ENCODE data around the gene TBC1D22A.
"Not testable (repeated sequence)": the region's sequence is repeated elsewhere in the genome, so short reads cannot be mapped to it uniquely, and the experiment has no call there.

The TBC1D22A gene

GRCh38 chr22:47129902-47130635 is 367.6 kb downstream of the TBC1D22A start:
- DNase-seq = peak in 1 of 2 donors; percentile 49

- DNase-seq = no peak
These were observed 368.6 kb downstream of the TBC1D22A start for GRCh38 chr22:47130883-47131631.

- DNase-seq = no peak
These were observed 369.4 kb downstream of the TBC1D22A start for GRCh38 chr22:47131632-47132427.

- no peak for DNase-seq
These were observed 370.0 kb downstream of the TBC1D22A start for GRCh38 chr22:47132428-47132825.

DNA sequence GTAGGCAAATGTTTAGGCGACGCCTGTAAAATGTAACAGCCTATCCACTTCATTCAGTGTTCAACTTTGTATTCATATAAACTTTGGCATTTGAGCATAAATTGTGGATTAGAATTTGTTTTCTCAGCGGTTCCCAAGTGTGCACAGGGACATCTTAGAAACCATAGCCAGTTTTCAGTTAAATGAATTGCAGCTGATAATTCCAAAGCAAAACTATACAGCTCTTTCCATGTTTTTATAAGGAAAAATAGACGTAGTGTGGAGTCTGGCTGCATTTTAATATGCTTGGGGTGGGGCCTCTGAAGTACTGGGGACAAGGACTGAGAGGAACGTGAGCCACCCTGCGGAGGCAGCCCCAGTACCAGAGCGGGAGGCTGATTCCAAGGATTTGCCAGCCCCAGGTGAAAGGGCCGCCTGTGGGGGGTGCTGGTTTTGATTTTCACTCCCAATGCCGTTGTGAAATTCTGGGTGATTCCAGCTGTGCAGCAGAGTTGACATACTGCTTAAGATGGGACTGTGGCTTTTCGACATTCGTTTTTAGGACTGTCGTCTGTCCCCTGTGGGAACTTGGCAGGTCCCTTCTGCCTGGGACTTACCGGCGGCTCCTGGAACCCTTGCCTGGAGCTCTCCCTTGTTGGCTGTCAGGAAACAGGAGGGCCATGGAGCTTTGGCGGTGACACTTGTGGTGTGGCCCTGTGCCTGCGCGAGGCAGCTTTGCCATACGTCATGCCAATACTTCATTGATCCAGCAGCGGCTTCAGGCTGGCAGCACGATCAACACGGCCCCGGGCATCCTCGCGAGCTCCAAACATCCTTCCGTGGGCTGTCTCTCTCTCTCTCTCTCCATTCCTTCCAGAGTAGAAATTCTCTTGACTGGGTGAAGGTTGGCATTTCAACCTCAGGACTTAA is 370.9 kb downstream of the TBC1D22A start:
- DNase-seq = no peak

DNA sequence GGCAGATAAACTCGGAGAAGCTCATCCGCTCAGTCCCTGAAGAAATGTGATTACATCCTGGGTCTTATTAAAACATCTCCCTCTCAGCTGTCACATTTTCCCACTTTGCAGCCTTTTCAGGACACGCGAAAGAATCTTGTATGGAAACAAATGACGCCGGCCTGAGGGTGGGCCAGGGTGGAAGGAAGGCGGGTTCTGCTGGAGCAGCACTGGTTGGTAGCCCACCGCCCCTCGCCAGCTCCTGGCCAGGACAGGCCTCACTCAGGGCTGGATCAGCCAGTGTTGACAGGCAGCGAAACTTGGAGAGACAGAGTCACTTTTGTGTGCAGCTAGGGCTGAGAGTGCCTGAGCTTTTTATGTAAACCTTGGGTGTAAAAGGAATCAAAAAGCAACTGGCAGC is 371.8 kb downstream of the TBC1D22A start:
- no peak for DNase-seq

GRCh38 chr22:47135338-47135737 is 372.9 kb downstream of the TBC1D22A start:
- no peak for DNase-seq

- DNase-seq = no peak
These were observed 373.6 kb downstream of the TBC1D22A start for GRCh38 chr22:47136050-47136449.

GRCh38 chr22:47136671-47137070 is 374.2 kb downstream of the TBC1D22A start:
- no peak for DNase-seq

DNA sequence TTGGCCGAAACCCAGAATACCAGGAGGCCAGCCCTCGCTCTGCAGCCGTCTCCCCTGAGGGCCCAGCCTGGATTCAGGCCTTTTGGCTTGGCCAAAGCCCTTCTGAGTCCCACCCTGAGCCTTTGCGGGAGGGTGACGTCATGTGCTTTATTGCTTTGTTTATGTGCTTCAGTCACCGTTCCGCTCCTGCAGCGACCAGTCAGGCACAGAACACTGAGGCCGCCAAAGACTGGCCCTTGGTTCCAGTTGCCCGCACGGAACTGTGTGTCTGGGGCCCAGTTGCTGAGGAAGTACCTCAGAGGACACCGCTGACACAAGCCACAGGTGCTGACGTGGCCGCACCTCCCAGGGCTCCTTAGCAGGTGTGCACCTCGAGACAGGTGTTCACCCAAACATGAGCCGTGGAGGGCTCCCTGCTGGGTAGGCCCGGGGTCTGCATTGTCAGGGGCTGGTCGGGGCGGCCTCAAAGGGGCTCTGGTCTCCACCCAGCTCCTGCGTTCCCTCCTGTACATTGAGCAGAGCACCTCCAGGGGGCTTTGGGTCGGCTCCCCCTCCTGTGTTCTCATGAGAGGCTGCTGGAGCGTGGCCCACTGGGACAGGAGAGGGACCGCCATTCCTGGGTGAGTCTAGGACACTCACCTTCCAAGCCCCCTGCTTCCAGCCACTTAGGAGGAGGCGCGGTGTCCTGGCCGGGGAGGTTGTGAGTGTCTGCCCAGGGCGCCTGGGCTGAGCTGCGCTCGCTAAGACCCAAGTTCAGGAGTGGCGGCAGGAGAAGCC is 376.8 kb downstream of the TBC1D22A start:
- DNase-seq = no peak

GRCh38 chr22:47139790-47140119 is 377.3 kb downstream of the TBC1D22A start:
- DNase-seq = no peak

GRCh38 chr22:47140975-47141374 is 378.5 kb downstream of the TBC1D22A start:
- not testable (repeated sequence) for DNase-seq

DNA sequence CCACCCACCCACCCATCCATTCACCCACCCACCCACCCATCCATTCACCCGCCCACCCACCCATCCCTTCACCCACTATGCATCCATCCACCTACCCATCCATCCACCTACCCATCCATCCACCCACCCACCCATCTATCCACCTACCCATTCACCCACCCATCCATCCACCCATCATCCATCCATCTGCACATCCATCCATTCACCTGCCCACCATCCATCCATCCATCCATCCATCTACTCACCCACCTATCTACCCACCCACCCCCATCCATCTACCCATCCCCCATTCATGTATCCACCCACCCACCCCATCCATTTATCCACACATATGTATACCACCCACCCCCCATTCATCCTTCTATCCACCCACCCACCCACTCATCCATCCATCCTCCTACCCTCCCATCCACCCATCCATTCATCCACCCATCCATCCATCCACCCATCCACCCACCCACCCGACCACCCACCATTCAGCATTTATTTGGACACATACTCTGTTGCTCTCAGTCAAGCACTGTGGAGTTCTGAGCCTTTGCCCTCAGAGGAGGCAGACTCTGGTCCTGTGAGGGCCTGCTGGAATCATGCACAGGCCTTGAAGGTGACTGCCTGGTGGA is 380.1 kb downstream of the TBC1D22A start:
- DNase-seq = no peak

GRCh38 chr22:47143249-47143938 is 380.9 kb downstream of the TBC1D22A start:
- no peak for DNase-seq

- DNase-seq = no peak
These were observed 381.8 kb downstream of the TBC1D22A start for GRCh38 chr22:47144076-47144765.

- DNase-seq = no peak
These were observed 382.5 kb downstream of the TBC1D22A start for GRCh38 chr22:47144791-47145425.

GRCh38 chr22:47145883-47146282 is 383.4 kb downstream of the TBC1D22A start:
- no peak for DNase-seq

GRCh38 chr22:47146391-47146790 is 383.9 kb downstream of the TBC1D22A start:
- DNase-seq = no peak

- DNase-seq = no peak
These were observed 384.5 kb downstream of the TBC1D22A start for GRCh38 chr22:47146941-47147340.
